Measurements from ENCODE around the gene PARP15.
"Not testable (repeated sequence)": the region's sequence is repeated elsewhere in the genome, so short reads cannot be mapped to it uniquely, and the experiment has no call there.

Gene PARP15

DNA sequence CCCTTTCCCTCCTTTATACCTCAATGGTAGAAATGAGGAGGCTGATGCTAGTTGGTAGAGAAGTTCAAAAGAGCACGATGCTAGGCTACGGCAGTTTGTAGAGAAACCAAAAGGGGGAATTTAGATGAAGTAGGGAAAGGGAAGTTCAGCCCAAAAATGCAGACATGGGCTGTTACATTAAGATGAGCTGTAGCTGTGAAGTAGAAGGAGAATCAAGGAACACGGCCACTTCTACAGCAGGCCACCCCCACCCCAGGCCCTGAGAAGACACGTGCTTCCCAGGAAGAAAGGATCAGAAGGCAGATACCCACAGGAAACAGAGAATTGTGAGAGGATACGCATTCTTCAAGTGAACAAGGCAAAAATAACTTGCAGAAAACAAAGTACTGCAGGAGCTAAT is 101.1 kb downstream of the PARP15 start:
- TF ChIP-seq GATA1 (IDR thresholded peaks at IDR 0.05; ENCODE audit: low read depth, low read length) (no peak), POLR2A (IDR thresholded peaks at IDR 0.05; ENCODE audit: low read length) (no peak)

GRCh38 chr3:122679085-122679881 is 101.8 kb downstream of the PARP15 start:
- peak; percentile 88 to 90 for DNase-seq
- TF ChIP-seq GATA1 (IDR thresholded peaks at IDR 0.05; ENCODE audit: low read depth, low read length) (no peak), POLR2A (IDR thresholded peaks at IDR 0.05; ENCODE audit: low read length) (no peak)

More for the DNA sequence above, 101.1 kb downstream of the PARP15 start:
- no peak for DNase-seq

DNA sequence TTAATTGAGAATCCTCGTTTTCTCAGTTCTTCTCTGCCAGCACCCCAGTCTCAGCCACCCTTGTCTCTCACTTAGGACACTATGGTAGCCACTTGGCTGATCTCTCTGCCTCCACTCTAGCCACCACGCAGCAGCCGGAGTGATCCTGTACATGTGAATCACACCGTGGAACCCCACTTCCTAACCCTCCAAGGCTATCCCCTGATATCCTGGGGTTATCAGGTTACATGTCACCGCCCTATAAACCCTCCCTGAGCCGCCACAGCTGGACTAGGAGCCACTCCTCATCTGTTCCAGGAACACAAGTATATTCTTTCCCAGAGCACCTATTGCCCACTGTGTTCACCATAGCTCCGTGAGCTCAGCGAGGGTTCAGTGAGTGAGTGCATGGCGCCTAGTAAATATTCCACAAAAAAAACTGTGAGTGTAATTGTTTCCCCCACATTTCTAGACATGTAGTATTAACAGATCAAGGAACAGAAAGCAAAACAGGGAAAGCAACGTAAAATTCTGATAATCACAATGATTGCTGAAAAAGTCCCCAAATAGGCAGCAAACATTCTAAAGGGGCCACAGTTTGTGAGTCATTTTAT is 102.5 kb downstream of the PARP15 start:
- TF ChIP-seq GATA1 (IDR thresholded peaks at IDR 0.05; ENCODE audit: low read depth, low read length) (no peak), POLR2A (IDR thresholded peaks at IDR 0.05; ENCODE audit: low read length) (no peak)
- peak; percentile 63 to 69 for DNase-seq

DNA sequence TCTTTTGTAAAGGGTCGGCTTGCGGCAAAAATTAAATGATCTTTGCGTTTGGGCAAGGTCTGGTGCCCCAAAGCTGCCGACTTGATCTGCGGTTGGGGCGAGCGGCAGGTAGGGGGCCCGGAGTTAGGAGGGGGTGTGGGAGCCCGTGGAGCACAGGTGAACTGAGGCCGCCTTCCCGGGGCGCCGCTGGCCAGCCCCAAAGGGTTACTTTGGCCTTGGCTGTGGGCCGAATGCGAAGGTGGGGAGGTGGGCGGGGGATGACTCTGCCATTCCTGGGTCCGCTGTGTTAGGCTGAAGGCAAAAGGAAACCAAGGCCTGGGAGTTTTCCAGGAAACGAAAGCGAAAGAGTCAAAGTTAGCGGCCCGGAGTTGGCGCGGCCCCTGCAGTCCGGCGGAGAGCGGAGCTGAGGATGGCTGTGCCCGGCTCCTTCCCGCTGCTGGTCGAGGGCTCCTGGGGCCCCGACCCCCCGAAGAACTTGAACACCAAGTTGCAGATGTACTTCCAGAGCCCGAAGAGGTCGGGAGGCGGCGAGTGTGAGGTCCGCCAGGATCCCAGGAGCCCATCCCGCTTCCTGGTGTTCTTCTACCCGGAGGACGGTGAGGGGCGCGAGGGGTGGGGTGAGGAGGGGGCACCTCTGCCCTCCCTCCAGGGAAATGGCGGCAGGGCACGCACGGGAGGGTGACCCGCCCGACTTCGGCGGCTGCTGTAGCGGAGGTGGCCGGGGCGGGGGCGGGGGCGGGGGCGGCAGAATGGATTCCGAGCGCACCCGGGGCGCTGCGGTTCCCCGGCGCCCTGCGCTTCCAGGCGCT is 103.2 kb downstream of the PARP15 start, which contains the start of gene PARP14:
Gene PARP14 (plus strand): TSS at position 365 of the 809 bp plus-strand sequence. CDS start 45 bp downstream, at position 410.
- TF ChIP-seq POLR2A (IDR thresholded peaks at IDR 0.05; ENCODE audit: low read length) (peak; percentile 35), GATA1 (IDR thresholded peaks at IDR 0.05; ENCODE audit: low read depth, low read length) (no peak)
- DNase-seq: peak; percentile 87 to 90

DNA sequence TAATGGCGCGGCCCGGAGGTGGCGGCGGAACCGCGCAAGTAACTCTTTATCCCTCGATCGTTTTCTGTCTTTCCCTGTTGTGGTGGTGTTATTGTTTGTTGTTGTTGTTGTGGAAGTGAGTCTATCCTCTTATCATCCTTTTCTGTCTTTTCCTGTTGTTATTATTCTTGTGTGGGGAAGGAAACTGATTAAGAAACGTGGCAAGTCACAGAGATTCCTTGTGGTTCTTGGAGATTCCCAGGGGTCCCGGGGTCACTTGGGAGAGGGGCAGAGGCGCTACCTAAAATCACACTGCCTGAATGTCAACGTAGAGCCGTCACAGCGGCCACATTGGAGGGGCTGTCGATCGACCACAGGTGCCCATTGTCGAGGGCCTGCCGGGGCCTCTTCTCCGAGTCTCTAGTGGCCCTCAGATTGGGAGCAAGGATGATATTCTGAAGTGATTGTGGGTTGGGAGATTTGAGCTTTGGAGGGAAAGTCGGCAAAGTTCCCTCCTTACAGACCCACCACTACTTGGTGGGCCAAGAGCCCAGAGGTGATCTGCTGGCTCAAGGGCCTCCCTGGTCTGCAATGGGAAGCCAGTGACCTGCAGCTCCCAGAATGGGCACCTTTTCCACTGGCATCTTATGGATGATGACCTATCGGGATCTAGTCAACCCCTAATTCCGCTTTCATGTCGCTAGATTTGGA is 104.0 kb downstream of the PARP15 start:
- peak in 1 of 2 experiments; percentile 36 for DNase-seq
- no peak for TF ChIP-seq POLR2A (IDR thresholded peaks at IDR 0.05; ENCODE audit: low read length)
- TF ChIP-seq GATA1 (IDR thresholded peaks at IDR 0.05; ENCODE audit: low read depth, low read length): no peak

DNA sequence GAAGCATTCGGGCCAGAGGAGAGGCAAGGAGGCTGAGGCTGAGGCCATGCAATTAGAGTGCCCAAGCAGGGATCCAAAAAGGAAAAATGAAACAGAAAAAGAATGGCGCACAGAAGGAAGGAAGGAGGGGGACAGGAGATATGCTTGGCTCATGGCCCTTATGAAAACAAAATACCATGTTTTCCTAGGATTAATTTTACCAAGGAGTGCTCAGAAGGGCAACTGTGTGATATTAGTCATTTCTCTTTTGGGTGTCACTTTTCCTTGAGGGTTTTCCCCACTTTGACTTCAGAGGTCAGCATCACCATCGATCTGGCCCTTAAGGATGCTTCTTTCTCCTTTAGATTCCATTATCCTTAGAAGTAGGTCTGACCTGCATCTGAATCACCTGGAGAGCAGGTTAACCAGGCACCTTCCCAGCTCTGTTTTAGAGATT is 104.5 kb downstream of the PARP15 start:
- DNase-seq: no peak
- TF ChIP-seq POLR2A (IDR thresholded peaks at IDR 0.05; ENCODE audit: low read length): no peak
- TF ChIP-seq GATA1 (IDR thresholded peaks at IDR 0.05; ENCODE audit: low read depth, low read length): no peak

DNA sequence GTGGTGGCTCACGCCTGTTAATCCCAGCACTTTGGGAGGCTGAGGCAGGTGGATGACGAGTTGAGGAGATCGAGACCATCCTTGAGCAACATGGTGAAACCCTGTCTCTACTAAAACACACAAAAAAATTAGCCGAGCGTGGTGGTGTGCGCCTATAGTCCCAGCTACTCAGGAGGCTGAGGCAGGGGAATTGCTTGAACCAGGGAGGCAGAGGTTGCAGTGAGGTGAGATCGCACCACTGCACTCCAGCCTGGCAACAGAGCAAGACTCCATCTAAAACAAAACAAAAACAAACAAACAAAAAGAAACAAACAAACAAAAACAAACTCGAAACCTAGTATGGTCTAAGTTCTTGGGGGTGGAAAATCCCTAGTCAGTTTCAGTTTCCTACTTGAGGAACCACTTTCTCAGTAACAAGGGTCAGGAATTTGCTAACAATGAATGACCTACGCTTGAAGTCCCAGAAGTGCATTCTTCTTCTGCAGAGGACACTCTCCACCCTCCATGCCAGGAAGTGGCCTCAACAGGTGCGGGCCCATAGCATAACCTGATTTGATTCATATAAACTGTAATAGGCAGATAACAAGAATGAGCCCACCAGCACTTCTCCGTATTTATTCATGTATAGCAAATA is 105.4 kb downstream of the PARP15 start:
- DNase-seq: not testable (repeated sequence)

DNA sequence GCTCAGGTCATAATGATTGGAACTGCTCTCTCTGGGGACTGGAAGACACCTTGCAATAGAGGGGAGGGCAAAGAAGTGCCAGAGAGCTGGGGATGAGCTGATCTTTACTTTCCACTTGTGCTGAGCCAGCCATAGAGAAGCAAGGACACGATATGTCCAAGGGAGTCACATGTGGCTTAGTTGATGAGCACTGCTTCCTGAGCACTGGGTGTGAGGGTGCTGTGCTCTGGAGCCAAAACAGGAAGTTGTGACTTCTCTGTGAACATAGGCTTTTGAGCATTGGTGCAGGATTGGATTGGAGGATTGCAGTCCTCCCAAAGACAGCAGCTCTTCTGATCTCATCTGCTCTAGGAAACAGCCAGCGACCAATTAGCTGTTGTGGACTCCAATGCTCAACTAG is 109.8 kb downstream of the PARP15 start:
- DNase-seq: no peak
- TF ChIP-seq POLR2A (IDR thresholded peaks at IDR 0.05; ENCODE audit: low read length): no peak
- TF ChIP-seq GATA1 (IDR thresholded peaks at IDR 0.05; ENCODE audit: low read depth, low read length): no peak

Measured in erythroblast (primary cell).